ENCODE measurements around the gene MMP24.

- TF ChIP-seq CTCF (conservative IDR thresholded peaks at IDR 0.05; ENCODE audit: low read length) = no peak
- TF ChIP-seq EZH2phosphoT487 (IDR thresholded peaks at IDR 0.05; ENCODE audit: borderline replicate concordance, low read depth, low read length) = no peak
Observed at GRCh38 chr20:35276408-35276807, 49.9 kb downstream of the MMP24 start.
